Choroid plexus epithelial cell (primary cell): ENCODE results near the gene SERPINE2.
"Not testable (repeated sequence)": the region's sequence is repeated elsewhere in the genome, so short reads cannot be mapped to it uniquely, and the experiment has no call there.

Experiments
- DNase-seq: peaks from one replicate; pipeline ENCODE4 v3.0.0-alpha.2; 2010; ENCODE audit warnings: low read depth
- H3K4me3 ChIP-seq: 2 replicates; pipeline ENCODE4 v1.5.1; 2011; ENCODE audit warnings: low read depth, mild to moderate bottlenecking, control low read depth, low read length, moderate library complexity
- TF ChIP-seq, protein P1 (sequence below): conservative IDR thresholded peaks from 2 replicates; pipeline ENCODE4 v1.5.1; 2011; ENCODE audit warnings: low read depth, mild to moderate bottlenecking, control low read depth, inconsistent platforms, low read length, moderate library complexity

The SERPINE2 gene

DNA sequence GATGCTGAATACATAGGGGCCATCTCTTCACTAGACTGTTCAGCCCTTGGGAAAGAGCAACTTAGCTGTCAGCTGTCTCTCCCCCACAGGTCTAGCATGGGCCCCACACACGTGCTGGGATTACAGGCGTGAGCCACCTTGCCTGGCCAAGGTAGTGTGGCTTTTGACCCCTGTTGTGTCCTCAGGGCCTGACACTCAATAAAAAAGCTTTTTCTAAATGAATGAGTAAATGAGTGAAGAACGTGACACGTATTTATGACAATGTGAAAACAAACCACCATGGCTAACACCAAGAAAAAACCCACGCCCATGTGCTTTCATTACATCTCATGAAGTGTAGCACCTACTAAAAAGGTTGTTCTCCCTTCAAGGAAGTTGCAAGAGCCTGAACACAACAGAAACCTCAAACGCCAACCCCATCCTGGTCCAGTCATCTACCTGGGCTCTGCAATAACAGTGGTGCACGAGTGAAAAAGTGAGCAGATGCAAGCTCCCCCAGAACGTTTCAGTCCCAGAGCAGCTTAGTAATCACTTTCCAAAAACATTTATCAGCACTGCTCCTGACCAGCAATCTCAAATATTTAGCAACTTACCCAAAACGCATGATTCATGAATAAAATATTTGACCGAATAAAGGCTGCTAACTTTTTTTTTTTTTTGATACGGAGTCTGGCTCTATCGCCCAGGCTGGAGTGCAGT, 97.4 kb downstream of the SERPINE2 start:
- TF ChIP-seq, protein P1, sequence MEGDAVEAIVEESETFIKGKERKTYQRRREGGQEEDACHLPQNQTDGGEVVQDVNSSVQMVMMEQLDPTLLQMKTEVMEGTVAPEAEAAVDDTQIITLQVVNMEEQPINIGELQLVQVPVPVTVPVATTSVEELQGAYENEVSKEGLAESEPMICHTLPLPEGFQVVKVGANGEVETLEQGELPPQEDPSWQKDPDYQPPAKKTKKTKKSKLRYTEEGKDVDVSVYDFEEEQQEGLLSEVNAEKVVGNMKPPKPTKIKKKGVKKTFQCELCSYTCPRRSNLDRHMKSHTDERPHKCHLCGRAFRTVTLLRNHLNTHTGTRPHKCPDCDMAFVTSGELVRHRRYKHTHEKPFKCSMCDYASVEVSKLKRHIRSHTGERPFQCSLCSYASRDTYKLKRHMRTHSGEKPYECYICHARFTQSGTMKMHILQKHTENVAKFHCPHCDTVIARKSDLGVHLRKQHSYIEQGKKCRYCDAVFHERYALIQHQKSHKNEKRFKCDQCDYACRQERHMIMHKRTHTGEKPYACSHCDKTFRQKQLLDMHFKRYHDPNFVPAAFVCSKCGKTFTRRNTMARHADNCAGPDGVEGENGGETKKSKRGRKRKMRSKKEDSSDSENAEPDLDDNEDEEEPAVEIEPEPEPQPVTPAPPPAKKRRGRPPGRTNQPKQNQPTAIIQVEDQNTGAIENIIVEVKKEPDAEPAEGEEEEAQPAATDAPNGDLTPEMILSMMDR, result no peak
- peak; percentile 91 for DNase-seq
- H3K4me3 ChIP-seq, result peak overlapping the region; percentile 4

DNA sequence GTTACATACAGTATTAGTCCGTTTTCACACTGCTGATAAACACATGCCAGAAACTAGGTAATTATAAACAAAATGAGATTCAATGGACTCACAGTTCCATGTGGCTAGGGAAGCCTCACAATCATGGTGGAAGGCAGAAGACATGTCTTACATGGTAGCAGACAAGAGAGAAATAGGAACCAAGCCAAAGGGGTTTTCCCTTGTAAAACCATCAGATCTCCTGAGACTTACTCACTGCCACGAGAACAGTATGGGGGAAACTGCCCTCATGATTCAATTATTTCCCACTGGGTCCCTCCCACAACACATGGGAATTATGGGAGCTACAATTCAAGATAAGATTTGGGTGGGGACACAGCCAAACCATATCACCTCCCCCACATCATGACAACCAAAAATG, 99.6 kb downstream of the SERPINE2 start:
- peak; percentile 70 for DNase-seq
- H3K4me3 ChIP-seq, result not testable (repeated sequence)

DNA sequence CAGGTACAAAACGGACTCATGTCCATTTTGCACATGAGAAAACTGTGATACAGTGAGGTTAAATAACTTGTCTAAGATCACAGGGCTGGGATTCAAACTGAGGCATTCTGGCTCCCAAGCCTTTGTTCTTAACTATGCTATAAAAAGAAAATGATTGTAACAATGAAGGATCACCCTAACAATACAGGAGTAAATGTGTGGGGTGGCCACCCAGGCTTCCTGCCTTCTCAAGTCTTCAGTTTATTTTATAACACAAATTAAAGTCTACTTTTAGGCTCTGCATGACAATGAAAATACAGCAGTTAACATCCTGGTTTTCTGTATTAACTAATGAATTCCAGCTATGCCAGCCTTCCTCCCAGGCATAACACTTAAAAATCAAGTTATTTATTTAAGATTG, 101.6 kb downstream of the SERPINE2 start:
- TF ChIP-seq, protein P1, result no peak
- no peak for DNase-seq
- H3K4me3 ChIP-seq, result no peak overlapping the region

DNA sequence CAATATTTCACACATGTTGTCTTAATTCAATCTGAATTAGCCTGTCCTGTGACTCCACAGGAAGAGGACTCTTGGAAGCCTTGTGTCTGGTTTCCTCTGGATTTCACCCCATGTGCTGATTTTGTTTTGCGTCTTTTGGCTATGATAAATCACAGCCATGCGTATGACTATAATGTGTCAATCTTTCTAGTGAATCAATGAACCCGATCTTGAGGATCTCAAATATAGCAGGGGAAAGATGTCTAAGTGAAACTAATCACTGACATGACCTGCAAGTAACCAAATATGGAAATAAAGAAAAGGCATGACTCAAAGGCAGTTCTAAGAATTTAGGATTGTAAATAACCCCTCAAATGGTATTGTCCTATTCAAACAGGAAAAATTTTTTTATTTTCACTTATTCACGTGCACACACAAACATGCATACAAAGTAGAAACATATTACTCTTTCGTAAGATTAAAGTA, 102.2 kb downstream of the SERPINE2 start:
- H3K4me3 ChIP-seq, result no peak overlapping the region
- TF ChIP-seq, protein P1, result no peak
- DNase-seq, result no peak

DNA sequence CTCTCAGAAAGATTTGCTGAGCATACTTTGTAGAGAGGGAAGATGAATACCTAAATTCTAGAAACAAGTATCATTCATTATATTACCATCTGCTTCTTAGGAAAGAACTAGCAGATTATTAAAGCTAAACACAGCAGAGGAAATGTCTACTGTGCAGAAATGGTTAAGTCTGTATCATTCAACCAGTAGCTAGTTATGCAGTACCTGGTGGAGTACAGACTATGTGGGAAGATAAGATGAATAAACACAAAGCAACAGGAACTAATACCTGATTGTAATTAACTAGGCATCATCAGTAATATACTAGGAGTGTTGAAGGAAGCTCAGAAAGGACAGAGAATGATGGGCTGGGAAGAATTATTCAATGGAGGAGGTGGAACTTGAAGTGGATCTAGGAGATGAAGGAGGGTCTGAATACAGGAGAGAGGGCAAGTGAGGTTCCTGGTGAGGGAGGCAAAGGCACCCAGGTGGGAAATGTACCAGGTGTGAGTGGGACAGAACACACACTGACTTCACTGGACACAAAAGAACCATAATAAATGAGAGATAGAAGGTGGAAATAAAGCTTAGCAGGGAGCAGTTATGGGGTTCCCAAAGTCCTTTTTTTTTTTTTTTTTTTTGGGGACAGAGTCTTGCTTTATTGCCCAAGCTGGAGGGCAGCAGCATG, 103.5 kb downstream of the SERPINE2 start:
- no peak overlapping the region for H3K4me3 ChIP-seq
- TF ChIP-seq, protein P1, result no peak
- DNase-seq, result no peak

DNA sequence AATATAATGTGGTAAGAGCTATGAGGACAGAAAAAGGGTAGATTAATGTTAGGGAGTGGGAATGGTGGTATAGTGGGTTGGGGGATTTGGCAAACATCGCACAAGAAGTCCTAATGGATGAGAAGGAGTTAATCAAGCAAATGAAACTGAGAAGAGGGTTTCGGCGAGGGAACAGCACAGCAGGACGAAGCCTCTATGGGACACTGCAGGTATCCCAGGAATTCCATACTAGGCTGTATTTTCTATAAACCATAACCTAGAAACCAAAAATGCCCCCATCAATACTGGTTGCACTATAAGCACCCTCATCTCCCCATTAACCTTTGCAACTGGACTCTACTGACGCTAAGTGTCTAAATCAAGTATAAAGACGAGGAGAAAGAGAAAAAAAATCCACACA, 104.2 kb downstream of the SERPINE2 start:
- DNase-seq, result no peak
- TF ChIP-seq, protein P1, result no peak
- H3K4me3 ChIP-seq, result no peak overlapping the region

DNA sequence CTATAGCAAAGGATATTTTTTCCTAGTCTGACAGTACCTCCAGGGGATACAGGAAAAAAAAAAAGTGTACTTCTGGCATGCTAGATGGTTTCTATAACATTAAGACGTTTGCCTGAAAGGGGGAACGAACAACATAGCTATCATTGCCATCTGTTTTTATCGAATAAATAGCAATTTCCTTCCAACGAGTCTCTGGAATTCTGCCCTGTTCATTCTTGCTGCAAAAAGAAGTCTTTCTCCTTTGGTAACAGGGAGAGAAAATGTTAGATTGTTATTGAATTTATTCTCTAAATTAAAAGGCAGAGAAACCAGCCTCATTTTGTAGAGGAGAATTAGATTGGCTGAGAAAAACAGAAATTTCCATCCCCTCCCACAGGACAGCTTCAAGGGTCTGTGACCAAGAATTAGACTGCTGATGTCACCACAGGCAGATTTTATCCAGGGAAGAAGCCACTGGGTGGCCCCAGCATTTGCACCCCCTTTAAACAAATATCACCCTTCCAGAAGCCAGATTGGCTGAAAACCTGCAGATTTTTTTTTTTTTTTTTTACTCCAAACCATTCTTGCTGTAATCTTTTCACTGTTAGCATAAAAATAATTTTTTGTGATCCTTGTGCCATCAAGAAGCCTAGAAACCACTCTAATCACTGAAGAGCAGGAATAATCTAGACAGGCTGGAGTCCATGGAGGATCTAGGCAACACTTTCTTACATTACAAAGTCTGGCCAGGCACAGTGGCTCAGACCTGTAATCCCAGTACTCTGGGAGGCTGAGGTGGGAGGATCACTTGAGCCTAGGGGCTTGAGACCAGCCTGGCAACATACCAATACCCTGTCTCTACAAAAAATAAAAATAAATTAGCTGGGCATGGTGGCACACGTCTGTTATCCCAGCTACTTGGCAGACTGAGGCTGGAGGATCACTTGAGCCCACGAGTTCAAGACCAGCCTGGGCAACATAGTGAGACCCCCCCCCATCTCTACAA, 106.0 kb downstream of the SERPINE2 start:
- DNase-seq, result no peak
- no peak overlapping the region for H3K4me3 ChIP-seq
- TF ChIP-seq, protein P1, result no peak
